ENCODE data around the gene SPON1.

The SPON1 gene

DNA sequence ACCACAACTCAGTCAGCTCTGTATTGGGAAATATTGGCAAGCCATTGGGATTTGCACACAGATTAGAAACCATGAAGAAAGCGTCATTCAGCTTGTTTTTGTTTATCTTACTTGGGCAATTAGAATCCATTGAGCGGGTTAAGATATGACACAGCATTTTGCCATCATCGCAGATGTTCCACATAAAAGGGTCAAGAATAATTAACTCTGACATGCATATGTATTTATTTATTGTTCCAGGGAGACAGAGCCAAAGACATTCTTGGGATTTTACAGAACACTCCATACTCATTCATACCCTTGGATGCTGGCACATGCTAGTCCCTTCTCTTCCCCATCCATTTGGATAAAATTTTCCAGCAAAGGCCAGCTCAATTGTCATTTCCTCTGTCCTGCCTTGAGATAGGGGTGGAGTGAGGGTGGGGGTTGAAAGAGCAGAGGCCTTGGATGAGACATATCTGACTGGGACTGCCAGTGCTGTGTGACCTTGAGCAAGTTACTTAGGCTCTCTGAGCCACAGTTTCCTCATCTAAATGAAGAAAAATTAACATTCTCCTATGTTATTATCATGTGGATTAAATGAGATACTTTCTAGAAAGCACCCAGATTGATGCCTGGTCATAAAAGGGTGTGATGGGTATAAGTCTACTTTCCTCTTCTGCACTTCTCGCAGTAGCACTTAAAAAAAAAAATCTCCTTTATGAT is 216.7 kb downstream of the SPON1 start:
- TF ChIP-seq, protein P1, sequence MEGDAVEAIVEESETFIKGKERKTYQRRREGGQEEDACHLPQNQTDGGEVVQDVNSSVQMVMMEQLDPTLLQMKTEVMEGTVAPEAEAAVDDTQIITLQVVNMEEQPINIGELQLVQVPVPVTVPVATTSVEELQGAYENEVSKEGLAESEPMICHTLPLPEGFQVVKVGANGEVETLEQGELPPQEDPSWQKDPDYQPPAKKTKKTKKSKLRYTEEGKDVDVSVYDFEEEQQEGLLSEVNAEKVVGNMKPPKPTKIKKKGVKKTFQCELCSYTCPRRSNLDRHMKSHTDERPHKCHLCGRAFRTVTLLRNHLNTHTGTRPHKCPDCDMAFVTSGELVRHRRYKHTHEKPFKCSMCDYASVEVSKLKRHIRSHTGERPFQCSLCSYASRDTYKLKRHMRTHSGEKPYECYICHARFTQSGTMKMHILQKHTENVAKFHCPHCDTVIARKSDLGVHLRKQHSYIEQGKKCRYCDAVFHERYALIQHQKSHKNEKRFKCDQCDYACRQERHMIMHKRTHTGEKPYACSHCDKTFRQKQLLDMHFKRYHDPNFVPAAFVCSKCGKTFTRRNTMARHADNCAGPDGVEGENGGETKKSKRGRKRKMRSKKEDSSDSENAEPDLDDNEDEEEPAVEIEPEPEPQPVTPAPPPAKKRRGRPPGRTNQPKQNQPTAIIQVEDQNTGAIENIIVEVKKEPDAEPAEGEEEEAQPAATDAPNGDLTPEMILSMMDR (IDR thresholded peaks at IDR 0.05; ENCODE audit: low read length, missing control alignments), result no peak
- peak; percentile 11 for DNase-seq (ENCODE audit: low read depth)

DNA sequence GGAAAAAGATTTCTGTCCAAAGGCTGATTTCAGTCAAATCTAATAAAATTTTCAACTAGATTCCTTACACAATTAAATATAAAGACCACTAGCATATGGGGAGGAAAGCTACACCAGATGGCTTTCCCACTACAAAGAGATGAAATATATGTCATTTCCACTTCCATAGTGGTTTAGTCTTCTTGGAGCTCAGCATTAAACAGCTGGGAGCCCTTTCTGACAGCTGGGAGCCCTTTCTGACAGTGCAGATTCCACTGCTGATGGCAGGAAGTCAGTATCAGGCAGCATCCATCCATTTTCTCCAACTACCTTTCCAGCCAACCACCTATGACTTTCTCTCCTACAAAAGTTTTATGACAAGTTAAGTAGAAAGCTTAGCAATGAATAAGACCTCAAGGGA is 218.6 kb downstream of the SPON1 start:
- no peak for DNase-seq (ENCODE audit: low read depth)
- no peak overlapping the region for H3K4me3 ChIP-seq (replicated peaks; ENCODE audit: low read depth, low read length)
- TF ChIP-seq, protein P1 (IDR thresholded peaks at IDR 0.05; ENCODE audit: low read length, missing control alignments), result no peak

More for the DNA sequence above, 216.7 kb downstream of the SPON1 start:
- no peak overlapping the region for H3K4me3 ChIP-seq (replicated peaks; ENCODE audit: low read depth, low read length)

DNA sequence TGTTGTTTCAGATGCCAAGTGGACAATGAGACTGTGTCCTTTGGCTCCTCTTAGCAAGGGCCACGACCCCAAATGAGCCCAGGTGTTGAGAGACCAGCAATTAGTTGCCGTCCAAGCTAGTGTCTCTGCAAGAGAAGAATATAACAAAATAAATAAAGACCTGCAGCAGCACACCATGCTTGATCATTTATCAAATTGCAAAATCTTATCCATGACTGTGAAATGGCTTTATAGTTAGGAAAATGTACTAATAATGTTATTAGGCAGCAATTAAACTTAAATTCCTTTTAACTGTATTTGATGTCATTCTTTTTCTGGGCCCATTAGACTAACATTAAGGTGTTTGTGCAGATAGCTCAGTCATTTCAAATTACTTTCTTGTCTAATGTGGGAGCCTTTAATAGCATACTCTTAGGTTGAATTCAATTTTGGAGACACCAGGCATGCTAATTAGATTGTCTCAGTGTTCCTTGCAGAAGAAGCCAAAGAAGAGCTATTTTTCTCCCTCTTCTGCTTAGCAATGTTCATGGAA is 220.4 kb downstream of the SPON1 start:
- TF ChIP-seq, protein P1 (IDR thresholded peaks at IDR 0.05; ENCODE audit: low read length, missing control alignments), result no peak
- H3K4me3 ChIP-seq (replicated peaks; ENCODE audit: low read depth, low read length), result no peak overlapping the region
- DNase-seq (ENCODE audit: low read depth), result no peak

DNA sequence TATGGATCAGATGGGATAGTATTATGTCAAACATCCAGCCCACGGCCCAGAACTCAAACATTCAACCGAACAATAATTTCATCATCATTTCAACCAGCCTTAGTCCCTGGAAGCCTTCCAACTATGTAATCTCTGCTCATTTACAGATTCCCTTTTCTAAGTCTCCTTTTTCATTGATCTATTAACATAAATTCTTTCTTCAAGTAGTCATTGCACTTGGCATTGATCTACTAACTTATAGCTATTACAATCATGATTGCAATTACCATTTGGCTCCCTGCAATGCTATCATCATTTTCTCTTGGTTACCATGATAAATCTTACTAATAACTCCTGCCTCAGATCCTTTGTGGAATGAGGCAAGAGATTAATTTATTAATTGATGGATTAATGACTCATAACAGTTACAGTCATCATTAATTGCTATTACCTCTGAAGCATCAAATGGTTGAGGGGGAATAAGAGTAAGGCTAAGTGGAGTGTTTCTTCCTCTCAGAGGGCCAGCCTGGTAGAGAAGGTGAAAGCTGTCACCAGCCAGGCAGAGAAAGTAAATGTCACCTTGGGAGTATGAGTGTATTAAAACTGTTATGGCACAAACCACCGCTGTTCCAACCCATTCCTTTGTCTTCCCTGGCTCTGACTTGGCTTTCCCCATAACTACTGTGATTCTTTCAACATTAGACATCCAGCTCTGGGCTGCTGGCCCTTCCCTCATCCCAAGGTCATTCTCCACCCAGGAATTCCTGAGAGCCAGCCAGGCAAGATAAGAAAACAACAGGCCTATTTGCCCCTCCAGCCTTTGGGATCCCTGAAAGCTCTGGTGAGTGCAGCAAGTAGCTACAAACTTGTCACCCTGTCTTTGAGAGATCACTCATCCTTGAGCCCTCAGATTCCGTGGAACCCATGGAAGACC is 221.8 kb downstream of the SPON1 start:
- TF ChIP-seq, protein P1 (IDR thresholded peaks at IDR 0.05; ENCODE audit: low read length, missing control alignments), result no peak
- no peak for DNase-seq (ENCODE audit: low read depth)
- no peak overlapping the region for H3K4me3 ChIP-seq (replicated peaks; ENCODE audit: low read depth, low read length)

DNA sequence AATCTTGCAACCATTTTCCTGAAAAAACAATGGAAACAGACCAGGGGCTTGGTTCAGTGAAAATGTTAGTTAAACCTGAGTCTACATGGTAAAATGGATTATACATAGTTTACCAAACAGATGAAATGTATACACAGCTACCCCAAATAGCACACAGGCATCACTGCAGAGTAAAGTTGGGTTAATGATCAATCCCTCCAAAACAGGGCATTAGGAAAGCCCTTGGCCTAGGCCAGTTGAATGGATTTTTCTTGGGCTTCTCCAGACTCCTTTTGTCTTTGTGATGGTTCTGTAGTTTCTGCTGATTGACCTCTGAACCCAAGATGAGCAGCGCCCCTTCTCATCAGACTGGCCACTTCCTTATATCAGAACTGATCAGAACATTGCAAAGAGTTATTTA is 222.9 kb downstream of the SPON1 start:
- TF ChIP-seq, protein P1 (IDR thresholded peaks at IDR 0.05; ENCODE audit: low read length, missing control alignments), result no peak
- H3K4me3 ChIP-seq (replicated peaks; ENCODE audit: low read depth, low read length), result no peak overlapping the region
- DNase-seq (ENCODE audit: low read depth), result no peak

DNA sequence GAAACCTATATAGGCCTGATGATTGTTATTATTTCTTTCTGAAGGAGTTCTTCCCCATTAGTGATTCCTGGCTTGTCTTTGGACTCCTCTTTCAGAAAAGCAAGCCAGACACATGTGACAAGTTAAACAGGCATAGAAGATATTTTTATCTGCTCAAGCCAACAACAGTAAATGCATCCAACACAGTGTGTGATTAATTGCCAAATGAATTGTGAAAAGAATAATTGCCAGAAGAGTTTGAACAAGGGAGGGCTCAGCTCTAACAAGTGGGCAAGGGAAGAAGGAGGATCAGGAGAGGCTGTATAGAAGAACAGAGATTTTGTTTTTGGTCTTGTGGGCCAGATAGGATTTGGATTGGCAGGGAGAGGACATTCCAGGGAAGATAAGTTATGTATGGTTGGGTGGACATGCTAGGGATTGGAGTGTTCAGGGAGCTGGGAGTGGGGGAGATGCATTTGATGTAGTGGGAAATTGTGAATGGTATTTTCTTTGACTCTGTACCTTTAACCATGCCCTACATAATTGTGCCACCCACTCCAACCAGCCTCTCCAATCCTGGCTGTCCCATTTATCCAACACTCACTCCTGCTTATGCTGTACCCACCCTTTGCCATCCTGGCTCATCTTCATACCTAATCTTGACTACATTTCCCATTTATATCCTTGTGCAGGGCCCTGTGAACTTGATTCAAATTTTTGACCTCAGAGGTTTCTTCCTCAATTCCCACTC is 223.7 kb downstream of the SPON1 start:
- no peak overlapping the region for H3K4me3 ChIP-seq (replicated peaks; ENCODE audit: low read depth, low read length)
- DNase-seq (ENCODE audit: low read depth), result no peak
- TF ChIP-seq, protein P1 (IDR thresholded peaks at IDR 0.05; ENCODE audit: low read length, missing control alignments), result no peak

All from fibroblast of pulmonary artery (primary cell).